ENCODE data around the gene MRPL46.
"Not testable (repeated sequence)": the region's sequence is repeated elsewhere in the genome, so short reads cannot be mapped to it uniquely, and the experiment has no call there.

The MRPL46 gene

GRCh38 chr15:88477126-88477525, 9.9 kb upstream of the MRPL46 start:
- no peak for DNase-seq

DNA sequence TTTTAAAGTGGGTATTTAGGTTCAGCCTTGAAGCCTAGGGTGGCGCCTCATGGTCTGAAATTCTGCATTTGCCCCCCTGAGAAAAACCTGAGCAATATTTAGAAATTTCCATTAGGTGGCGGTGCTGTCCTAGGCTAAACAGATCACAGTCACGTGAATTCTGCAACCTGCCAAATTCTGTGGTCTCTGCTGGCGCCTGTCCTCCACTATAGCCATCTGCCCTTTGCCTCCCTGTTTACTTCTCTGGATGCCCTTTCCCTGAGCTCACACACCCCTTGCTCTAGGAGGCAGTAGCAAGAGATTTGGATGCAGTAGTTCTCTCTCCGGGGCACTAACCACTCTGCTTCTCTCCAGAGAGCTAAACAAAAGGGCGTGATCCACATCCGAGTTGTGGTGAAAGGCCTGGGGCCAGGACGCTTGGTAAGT, 9.5 kb upstream of the MRPL46 start:
- no peak for DNase-seq

DNA sequence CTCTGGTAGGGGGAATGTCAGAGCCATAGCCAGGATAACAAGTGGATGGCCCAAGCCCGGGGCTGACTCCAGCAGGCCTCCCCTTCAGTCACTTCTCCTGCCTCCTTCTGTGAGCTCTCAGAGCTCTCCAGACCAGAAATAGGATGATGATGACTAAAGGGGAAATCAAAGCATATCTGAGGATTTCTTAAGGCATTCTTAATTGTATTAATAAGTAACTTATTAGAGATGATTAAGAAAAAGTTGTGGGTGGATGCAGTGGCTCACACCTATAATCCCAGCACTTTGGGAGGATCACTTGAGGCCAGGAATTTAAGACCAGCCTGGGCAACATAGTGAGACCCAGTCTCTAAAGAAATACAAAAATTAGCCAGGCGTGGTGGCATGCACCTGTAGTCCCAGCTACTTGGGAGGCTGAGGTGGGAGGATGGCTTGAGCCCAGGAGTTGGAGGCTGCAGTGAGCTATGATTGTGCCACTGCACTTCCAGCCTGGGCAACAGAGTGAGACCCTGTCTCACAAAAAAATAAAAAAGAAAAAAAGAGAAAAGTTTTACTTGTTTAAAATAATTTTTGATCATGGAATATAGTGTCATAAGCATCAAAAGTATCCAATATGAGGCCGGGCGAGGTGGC, 6.6 kb upstream of the MRPL46 start:
- not testable (repeated sequence) for DNase-seq

- DNase-seq: no peak
Measured at GRCh38 chr15:88472225-88472624, 5.0 kb upstream of the MRPL46 start.

DNA sequence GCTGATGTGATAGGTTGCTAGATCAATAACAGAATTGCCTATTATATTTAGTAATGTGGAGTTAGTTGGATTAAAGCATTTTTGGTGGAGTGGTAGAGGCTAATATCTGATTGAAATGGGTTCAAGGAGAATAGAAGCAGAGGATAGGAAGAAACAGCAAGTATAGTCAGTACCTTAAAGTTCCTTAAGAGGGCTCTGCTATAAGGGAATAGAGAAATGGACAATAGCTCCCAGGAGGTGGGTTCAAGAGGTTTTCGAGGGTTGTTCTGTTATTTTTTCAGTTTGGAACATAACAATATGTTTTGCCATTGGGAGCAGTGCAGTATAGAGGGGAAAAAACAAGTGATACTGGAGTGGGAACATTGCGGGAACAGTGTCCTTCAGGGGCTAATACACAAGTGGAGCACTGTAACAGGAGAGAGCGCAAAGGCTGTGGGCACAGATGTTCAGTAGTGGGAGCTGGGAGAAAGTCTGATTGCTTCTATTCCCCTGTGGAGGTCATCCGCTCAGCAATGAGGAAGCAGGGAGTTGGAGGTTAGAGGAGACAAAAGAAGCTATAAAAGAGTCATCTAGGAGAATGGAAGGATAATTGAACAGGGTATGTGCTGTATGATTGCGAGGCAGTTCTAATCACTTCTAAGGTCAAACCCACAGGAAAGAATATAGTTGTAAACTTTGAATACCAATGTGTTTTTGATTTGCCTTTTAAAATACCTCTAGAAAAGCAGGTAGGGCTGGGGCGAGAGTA, 3.6 kb upstream of the MRPL46 start:
- DNase-seq: no peak

DNA sequence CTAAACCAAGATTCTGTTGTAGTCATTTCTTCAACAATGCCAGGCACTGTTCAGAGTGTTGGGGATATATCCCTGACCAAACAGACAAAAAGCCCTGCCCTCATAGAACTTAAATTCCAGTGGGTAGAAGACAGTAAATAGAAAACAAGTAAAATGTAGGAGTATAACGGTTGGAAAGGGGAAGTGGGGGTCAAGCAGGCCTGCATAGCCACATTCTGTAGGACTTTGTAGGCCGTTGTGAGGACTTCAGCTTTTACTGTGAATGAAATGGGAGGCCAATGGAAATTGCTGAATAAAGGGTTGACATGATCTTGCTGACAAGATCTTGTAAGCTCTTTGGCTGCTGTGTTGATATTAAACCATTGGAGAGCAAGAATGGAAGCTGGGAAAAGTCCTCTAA, 2.1 kb upstream of the MRPL46 start:
- no peak for DNase-seq

- DNase-seq: not testable (repeated sequence)
Measured at GRCh38 chr15:88468721-88469120, 1.5 kb upstream of the MRPL46 start.

DNA sequence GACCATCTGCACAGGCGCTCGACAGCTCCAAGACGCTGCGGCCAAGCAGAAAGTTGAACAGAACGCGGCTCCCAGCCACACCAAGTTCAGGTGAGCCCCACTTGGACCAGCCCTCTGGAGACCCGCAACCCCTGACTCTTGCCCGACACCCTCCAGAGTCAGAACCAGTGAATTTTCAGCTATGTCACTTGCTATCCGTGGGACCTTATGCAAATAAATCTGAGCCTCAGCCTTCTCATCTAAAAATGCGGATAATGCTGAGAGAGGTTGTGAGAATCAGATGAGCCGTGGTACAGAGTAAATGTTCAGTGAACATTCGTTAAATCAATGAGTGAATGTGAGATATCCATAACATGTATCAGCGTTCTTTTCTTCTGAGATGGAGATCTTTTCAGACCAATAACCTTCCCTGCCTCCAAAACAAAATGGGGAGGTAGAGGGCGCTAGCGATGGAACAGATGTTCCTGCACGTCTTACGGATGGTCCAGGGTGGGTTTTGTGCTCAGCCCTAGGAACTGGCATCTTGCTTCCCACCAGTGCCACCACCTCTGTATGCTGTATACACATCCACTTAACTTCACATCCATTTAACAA, 844 bp upstream of the MRPL46 start:
- DNase-seq: no peak

- DNase-seq: no peak
Measured at GRCh38 chr15:88465633-88466224, 1.5 kb downstream of the MRPL46 start.

GRCh38 chr15:88463870-88464532, 3.2 kb downstream of the MRPL46 start:
- no peak for DNase-seq

DNA sequence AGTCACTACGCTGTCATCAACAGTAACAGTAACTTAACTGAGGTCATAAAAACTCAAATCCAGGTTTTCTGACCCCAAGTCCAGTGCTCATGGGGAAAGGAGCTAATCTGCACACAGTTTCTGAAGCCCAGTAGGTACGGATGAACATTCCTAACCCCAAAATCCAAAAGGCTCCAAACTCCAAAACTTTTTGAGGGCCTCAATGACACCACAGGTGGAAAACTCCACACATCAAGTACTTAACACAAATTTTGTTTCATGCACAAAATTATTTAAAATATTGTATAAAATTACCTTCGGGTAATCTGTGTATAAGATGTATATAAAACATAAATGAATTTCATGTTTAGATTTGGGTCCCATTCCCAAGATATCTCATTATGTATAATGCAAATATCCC, 10.5 kb downstream of the MRPL46 start:
- DNase-seq: no peak

GRCh38 chr15:88454867-88455810, 12.0 kb downstream of the MRPL46 start:
- DNase-seq: peak; percentile 2

DNA sequence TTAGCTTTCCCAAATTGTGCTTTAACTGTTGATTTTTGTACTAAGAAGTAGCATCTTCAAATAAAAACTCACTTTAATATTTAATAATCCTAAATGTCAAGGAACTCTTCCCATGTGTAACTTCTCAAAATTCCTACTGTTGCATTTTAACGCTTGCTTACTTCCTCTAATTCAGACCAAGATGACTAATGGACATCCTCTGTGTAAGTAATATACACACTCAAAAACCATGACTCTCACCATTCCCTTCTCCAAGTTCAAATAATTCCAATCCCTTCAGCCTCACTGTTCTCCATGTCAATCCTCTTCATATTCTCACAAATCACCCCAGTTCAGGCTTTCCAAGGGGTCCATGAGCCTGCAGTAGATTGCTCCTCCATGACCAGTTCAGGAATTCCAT, 13.0 kb downstream of the MRPL46 start:
- DNase-seq: no peak

GRCh38 chr15:88453651-88454050, 13.5 kb downstream of the MRPL46 start:
- no peak for DNase-seq

- DNase-seq: no peak
Measured at GRCh38 chr15:88450125-88450798, 16.9 kb downstream of the MRPL46 start.

- no peak for DNase-seq
Measured at GRCh38 chr15:88449581-88449980, 17.6 kb downstream of the MRPL46 start.

GRCh38 chr15:88448991-88449461, 18.2 kb downstream of the MRPL46 start:
- DNase-seq: no peak

- DNase-seq: no peak
Measured at GRCh38 chr15:88447741-88448140, 19.4 kb downstream of the MRPL46 start.

- DNase-seq: no peak
Measured at GRCh38 chr15:88447206-88447605, 20.0 kb downstream of the MRPL46 start.

DNA sequence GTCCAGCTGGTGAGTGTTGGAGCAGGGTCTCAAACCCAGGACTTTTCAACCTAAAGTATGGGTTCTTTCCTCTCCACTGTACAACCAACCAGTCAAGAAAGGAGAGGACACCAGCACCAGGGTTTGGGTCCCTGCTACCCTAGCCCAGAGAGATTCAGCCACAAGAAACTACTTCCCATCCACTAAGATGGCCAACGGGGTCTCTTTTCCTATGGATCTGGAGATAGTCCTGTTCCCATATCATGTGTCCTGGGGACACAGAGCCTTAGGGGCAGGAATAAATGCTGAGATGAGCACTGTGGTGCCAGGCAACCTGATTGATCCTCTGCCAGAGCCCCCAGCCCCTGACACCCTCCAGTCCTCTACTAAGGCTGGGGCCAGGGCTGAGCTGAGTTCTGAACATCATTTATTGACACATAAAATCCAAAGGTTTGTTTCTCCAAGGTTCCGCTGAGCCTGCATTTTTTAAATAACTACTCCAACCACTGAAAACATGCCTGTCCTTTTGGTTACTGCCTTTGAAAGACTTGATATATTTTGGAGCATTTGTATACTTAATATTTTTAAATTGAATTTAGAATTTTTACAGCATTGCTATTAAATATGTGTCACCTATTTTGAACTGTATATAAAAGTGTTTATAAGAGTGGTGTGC, 26.0 kb downstream of the MRPL46 start:
- DNase-seq: no peak

DNA sequence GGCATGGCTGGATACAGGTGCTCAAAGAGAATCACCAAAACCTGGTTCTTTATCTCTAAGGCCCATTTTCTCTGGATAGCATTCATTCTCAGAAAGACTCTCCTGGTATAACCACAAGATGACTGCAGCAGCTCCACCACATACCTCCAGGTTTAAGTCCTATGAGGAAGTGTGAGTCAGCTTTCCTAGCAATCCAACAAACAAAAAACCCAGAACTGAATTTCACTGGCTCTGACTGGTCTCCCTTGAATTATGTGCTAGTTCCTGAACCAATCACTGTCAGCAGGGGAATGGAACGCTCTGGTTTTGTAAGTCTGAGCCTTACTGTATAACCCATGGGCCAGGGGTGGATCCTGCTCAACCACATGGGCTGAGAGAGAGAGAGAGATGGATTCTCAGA, 27.2 kb downstream of the MRPL46 start:
- no peak for DNase-seq

Data from NCI-H1417 treated with DMSO at 0.1 percent for 48 hours (cell line).